Measurements from ENCODE around the gene STK4. TPM values are rescaled to one million over a fixed set of nuclear protein-coding genes. Genes with fewer than 3 reads are reported as not detected.

Gene STK4
- total and polyA plus RNA-seq, 2 donors (not counting 3 experiments of a cell fraction or from before 2014, with no cell fraction given): 9.1 to 29.6 TPM

DNA sequence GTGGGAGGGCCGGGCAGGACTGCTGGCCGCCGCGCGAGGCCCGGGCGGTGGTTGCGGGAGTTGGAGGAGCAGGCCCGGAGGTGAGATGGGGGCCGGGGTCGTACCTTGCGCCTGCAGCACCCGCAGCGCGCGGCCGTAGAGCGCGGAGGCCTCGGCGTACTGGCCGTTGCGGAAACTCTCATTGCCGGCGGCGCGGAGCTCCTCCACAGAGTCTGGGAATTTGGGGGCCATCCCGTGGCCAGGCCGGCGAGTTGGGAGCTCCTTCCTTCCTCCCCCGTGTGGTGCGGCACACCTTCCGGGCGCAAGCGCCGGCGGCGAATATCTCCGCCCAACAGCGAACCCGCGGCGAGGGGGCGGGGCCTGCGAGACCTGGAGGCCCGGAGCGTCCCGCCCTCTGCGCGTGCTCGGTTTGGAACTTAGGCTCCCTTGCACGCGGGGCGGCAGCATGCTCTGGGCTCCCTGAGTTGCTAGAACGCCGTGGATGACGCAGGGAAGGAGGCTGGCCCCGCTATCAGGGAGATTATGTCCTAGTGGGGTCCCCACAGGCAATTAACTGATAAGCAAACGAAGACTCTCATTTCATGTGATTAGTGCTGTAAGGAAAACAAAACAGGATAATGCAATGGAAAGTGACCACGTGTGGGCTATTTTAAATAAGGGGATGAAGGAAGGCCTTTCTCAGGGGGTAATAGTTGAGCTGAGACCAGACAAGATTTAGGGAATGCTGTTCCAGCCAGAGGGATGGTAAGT is 6.0 kb upstream of the STK4 start, which contains the start of gene TOMM34:
TOMM34 (minus strand) TSS at position 295 of the 750 bp plus-strand sequence; CDS start at position 231, 64 bp downstream.
- Histone ChIP-seq H4K20me1 (replicated peaks; ENCODE audit: control insufficient read depth, extremely low read depth, insufficient read depth, low read length) (no peaks in the 10 kb centered on the region), H3K9ac (replicated peaks; ENCODE audit: extremely low read depth, insufficient read depth, low read length) (peak within 1 kb of the TSS; percentile 71), H2AFZ (ENCODE audit: low read depth, low read length) (peak within 1 kb of the TSS; percentile 65), H3K4me2 (ENCODE audit: insufficient read depth, low read length) (peak within 1 kb of the TSS; percentile 96), H3K4me1 (ENCODE audit: control insufficient read depth, extremely low read depth, insufficient read depth, low read length) (peaks cover 28% of the 10 kb centered on the region), H3K27me3 (ENCODE audit: control insufficient read depth in 2 of 2, insufficient read depth in 2 of 2, low read length in 2 of 2) (no peaks in the 10 kb centered on the region), H3K4me3 (replicated peaks in 1 of 3; ENCODE audit: insufficient read depth in 1 of 3, low read depth in 1 of 3, low read length in 3 of 3) (peak within 1 kb of the TSS; percentile 90 to 96 (median 95)), H3K79me2 (ENCODE audit: control insufficient read depth, insufficient read depth, low read length) (peaks cover 44% of the 10 kb centered on the region), H3K9me3 (replicated peaks; ENCODE audit: control insufficient read depth, insufficient read depth, low read length) (no peaks in the 10 kb centered on the region), H3K36me3 (ENCODE audit: control insufficient read depth in 2 of 2, extremely low read depth in 1 of 2, insufficient read depth in 2 of 2, low read length in 2 of 2) (peaks cover 7 to 11% of the 10 kb centered on the region in 2 experiments), H3K9me1 (replicated peaks; ENCODE audit: control insufficient read depth, extremely low read depth, insufficient read depth, low read length) (no peaks in the 10 kb centered on the region), H3K27ac (ENCODE audit: insufficient read depth, low read depth, low read length) (peak within 1 kb of the TSS; percentile 68)
- DNase-seq (ENCODE audit: low read depth, low spot score): peak; percentile 90
- POLR2A ChIA-PET: interaction anchor here (0.6 kb wide), 1 partner anchor 384 kb away, joined by 4 read pairs; no protein-coding TSS in a partner anchor
- TF ChIP-seq POLR2A (IDR thresholded peaks at IDR 0.05; ENCODE audit: low read depth, low read length) (peak; percentile 85), EZH2 (IDR thresholded peaks at IDR 0.05; ENCODE audit: borderline replicate concordance, low read depth, low read length, severe bottlenecking) (no peak), JUN (IDR thresholded peaks at IDR 0.05; ENCODE audit: borderline replicate concordance, insufficient read depth, insufficient read length, low read depth) (no peak), MYC (IDR thresholded peaks at IDR 0.05; ENCODE audit: low read depth, low read length) (no peak), POLR2AphosphoS5 (IDR thresholded peaks at IDR 0.05; ENCODE audit: insufficient read depth, low read depth, low read length) (peak; percentile 69), FOS (IDR thresholded peaks at IDR 0.05; ENCODE audit: borderline replicate concordance, insufficient read depth, low read length) (no peak), GATA2 (IDR thresholded peaks at IDR 0.05; ENCODE audit: insufficient read depth, insufficient read length, low read depth, low read length) (no peak), MAX (IDR thresholded peaks at IDR 0.05; ENCODE audit: insufficient read depth, insufficient read length) (peak; percentile 75)
- TF ChIP-seq, protein P1, sequence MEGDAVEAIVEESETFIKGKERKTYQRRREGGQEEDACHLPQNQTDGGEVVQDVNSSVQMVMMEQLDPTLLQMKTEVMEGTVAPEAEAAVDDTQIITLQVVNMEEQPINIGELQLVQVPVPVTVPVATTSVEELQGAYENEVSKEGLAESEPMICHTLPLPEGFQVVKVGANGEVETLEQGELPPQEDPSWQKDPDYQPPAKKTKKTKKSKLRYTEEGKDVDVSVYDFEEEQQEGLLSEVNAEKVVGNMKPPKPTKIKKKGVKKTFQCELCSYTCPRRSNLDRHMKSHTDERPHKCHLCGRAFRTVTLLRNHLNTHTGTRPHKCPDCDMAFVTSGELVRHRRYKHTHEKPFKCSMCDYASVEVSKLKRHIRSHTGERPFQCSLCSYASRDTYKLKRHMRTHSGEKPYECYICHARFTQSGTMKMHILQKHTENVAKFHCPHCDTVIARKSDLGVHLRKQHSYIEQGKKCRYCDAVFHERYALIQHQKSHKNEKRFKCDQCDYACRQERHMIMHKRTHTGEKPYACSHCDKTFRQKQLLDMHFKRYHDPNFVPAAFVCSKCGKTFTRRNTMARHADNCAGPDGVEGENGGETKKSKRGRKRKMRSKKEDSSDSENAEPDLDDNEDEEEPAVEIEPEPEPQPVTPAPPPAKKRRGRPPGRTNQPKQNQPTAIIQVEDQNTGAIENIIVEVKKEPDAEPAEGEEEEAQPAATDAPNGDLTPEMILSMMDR (IDR thresholded peaks at IDR 0.05; ENCODE audit: extremely low read depth in 1 of 2, insufficient read depth in 1 of 2, low read depth in 1 of 2, low read length in 2 of 2): no peak
- intact Hi-C loops (cut with micrococcal nuclease): loop anchor here (2.0 to 10.0 kb wide), 4 partner anchors 49 to 835 kb away; partner anchors contain the start of genes DNTTIP1, PABPC1L, WFDC3 and YWHAB
- dilution Hi-C loops (cut with MboI; ENCODE audit: extremely low pct_ligation_motif_present, low sequenced_read_pairs): no loop called here
- peak; percentile 85 for FAIRE-seq
- CTCF ChIA-PET: interaction anchor here (0.9 to 3.2 kb wide), 8 partner anchors 10 to 930 kb away, joined by 3 to 11 read pairs (median 5); partner anchors contain the start of genes CTSA, NEURL2 and YWHAB
- no TSS peak for BruUV-seq (replicated peaks)

All from endothelial cell of umbilical vein (primary cell).